Stimulated activated naive CD4-positive, alpha-beta T cell (primary cell): ENCODE results near the gene PLA2G4D.

Experiments
- DNase-seq, 6 experiments: peaks; one replicate each; lab custom pipeline; 2025; lab: John Stamatoyannopoulos, UW

The PLA2G4D gene

DNA sequence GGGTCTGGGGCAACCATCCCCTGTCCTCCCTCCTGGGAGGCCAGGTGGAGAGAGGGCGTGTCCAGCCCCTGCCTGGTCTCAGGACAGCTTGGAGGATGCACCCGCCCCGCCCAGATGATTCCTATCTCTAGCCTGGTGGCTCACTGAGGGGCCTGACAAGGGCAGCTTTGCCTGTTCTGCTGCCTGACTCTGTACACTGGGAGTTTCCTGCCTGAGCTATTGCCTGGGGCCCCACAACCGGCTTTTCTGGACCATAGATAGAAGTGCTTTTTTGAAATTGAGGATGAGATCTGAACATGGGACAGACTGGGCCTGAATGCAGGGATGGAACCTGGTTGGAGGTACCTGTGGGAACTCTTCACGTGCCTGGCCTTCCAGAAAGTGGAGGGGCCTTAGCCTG, 72.8 kb downstream of the PLA2G4D start:
- no peak for DNase-seq

DNA sequence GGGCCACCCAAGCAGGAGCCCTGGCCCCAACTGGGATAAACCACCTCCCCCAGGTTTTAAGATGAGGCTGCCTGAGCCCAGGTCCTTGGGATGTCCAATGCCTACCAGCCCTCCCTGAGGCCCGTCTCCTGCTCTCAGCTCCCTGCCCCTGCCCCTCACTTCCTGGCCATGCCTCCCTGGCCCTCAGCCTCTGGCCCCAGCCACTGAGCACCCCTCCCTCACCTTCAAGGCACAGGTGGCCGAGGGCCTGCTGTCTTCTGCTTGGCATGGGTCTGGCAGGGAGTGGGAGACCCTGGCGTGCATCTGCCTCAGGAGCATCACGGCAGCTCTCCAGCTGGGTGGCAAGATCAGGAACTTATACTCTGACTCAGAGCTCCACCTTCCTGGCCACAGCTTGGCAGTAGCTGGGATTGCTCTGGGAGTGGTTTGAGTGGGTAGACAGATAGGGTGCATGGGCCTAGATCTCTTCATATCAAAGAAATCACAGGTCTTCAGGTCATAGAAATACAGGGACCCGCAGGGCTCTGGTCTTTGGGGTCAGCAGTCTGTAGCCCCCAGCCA, 73.6 kb downstream of the PLA2G4D start, which contains the start of gene PLA2G4E:
Gene PLA2G4E (minus strand): TSS at position 330 of the 561 bp plus-strand sequence. CDS start 12 bp downstream, at position 318.
- no peak for DNase-seq

DNA sequence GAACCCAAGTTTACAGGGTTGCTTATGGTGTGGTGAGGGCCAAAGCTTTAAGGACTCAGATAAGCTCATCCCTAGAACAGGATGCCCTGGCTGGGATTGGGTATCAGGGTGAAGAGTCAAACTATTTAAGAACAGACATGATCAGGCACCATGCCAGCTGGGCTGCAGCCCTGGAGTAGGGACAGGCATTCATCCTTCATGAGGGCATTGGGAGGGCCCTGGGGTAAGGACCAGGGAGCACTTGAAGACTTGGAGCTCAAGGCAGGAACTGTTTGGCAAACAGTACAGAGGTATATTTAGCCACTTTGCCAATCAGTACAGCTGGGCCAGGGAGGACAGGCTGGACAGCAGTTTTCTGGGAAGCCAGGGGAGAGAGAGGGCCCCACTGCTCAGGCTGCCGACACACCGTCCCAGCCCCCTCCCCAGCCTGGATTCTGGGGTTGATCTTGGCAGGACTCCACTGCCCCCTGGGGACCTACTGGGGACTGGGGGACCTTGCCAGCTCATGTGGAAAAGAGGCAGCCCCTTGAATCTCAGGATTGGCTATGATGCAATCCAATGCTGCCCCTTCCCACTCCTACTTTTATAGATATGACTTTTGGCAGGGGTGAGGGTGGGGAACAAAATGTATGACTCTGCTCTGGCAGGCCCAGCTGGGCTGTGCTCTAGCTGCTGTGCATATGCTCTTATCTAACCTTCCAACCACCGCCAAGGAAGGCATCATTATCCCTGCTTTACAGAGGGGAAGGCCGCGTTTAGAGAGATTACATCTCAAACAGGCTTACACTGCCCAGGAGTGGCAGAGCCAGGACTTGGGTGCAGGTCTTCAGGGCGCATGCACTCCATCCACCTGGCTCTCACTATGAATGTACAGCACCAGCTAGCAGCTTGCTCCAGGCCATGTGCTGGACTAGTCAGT, 75.8 kb downstream of the PLA2G4D start:
- no peak for DNase-seq
